Endothelial cell of umbilical vein (primary cell): ENCODE results near the gene CLDN16. TPM values are rescaled to one million over a fixed set of nuclear protein-coding genes. Genes with fewer than 3 reads are reported as not detected.

ENCODE experiments used
- BruUV-seq: library from RNA; stranded (reverse); fragments of 400-500 nt; replicated peaks from 2 replicates; lab custom pipeline; 2021; lab: Mats Ljungman, UMichigan
- CTCF ChIA-PET: fragments of 300-600, 350-600 bp; sonication (Branson Sonifier 250); formaldehyde crosslinking; loops from one replicate; lab custom pipeline; 2021; ENCODE audit warnings: antibody characterized with exemption, inconsistent platforms; lab: Charles Lee
- POLR2A ChIA-PET: fragments of 300-600, 350-600 bp; sonication (Branson Sonifier 250); formaldehyde crosslinking; loops from one replicate; lab custom pipeline; 2021; ENCODE audit warnings: antibody characterized with exemption, inconsistent platforms; lab: Charles Lee
- DNase-seq: peaks from one replicate; pipeline ENCODE4 v3.0.0-alpha.2; 2011; ENCODE audit warnings: low read depth, low spot score
- FAIRE-seq: peaks from 2 replicates; lab custom pipeline; 2011; peaks lifted over from hg19 to GRCh38; lab: Jason Lieb, UNC
- H2AFZ ChIP-seq: 2 replicates; pipeline ENCODE4 v1.6.0; 2012; ENCODE audit warnings: low read depth, low read length, control low read depth, inconsistent platforms
- H3K27ac ChIP-seq: 2 replicates; pipeline ENCODE4 v1.5.1; 2011; ENCODE audit warnings: low read depth, mild to moderate bottlenecking, control low read depth, low read length, moderate library complexity; ENCODE audit not compliant: insufficient read depth
- H3K27me3 ChIP-seq, 2 experiments: 2 replicates each; pipeline versions ENCODE4 v1.6.0 to v1.6.1; 2011; ENCODE audit warnings: low read length in 2 of 2, mixed read lengths in 1 of 2; ENCODE audit not compliant: control insufficient read depth in 2 of 2, insufficient read depth in 2 of 2
- H3K36me3 ChIP-seq, 2 experiments: 2 replicates in 1 of 2; 3 replicates in 1 of 2; pipeline ENCODE4 v1.5.1; 2011; ENCODE audit warnings: low read length in 2 of 2, mild to moderate bottlenecking in 1 of 2, moderate library complexity in 1 of 2; ENCODE audit not compliant: control insufficient read depth in 2 of 2, insufficient read depth in 2 of 2; ENCODE audit errors: extremely low read depth in 1 of 2
- H3K4me1 ChIP-seq: 3 replicates; pipeline ENCODE4 v1.5.1; 2011; ENCODE audit warnings: mild to moderate bottlenecking, low read length; ENCODE audit not compliant: control insufficient read depth, insufficient read depth; ENCODE audit errors: extremely low read depth
- H3K4me2 ChIP-seq: 2 replicates; pipeline ENCODE4 v1.6.1; 2011; ENCODE audit warnings: low read length, control low read depth, mixed read lengths; ENCODE audit not compliant: insufficient read depth
- H3K4me3 ChIP-seq, 3 experiments: fragments of 200-600 bp in 1 of 3; sonication (generic), shearing (Covaris generic) in 1 of 3; replicated peaks in 1 of 3; 2 replicates each; pipeline ENCODE4 v1.5.1; 2011 to 2016; ENCODE audit warnings: control low read depth in 3 of 3, low read length in 3 of 3, mild to moderate bottlenecking in 2 of 3, inconsistent platforms in 1 of 3, low read depth in 1 of 3, moderate library complexity in 1 of 3; ENCODE audit not compliant: insufficient read depth in 1 of 3
- H3K79me2 ChIP-seq: 2 replicates; pipeline ENCODE4 v1.6.0; 2012; ENCODE audit warnings: low read length, inconsistent platforms; ENCODE audit not compliant: control insufficient read depth, insufficient read depth
- H3K9ac ChIP-seq: replicated peaks from 2 replicates; pipeline ENCODE3; 2011; ENCODE audit warnings: low read length, control low read depth; ENCODE audit not compliant: insufficient read depth; ENCODE audit errors: extremely low read depth
- H3K9me1 ChIP-seq: replicated peaks from 3 replicates; pipeline ENCODE4 v1.6.0; 2011; ENCODE audit warnings: mild to moderate bottlenecking, low read length; ENCODE audit not compliant: control insufficient read depth, insufficient read depth; ENCODE audit errors: extremely low read depth
- H3K9me3 ChIP-seq: replicated peaks from 2 replicates; pipeline ENCODE4 v1.5.1; 2012; ENCODE audit warnings: low read length, inconsistent platforms; ENCODE audit not compliant: control insufficient read depth, insufficient read depth
- H4K20me1 ChIP-seq: replicated peaks from 2 replicates; pipeline ENCODE3; 2011; ENCODE audit warnings: mild to moderate bottlenecking, low read length; ENCODE audit not compliant: control insufficient read depth, insufficient read depth; ENCODE audit errors: extremely low read depth
- EZH2 ChIP-seq: IDR thresholded peaks from 2 replicates; pipeline ENCODE4 v1.6.1; 2012; ENCODE audit warnings: borderline replicate concordance, low read depth, mild to moderate bottlenecking, moderate library complexity, low read length, inconsistent platforms; ENCODE audit not compliant: severe bottlenecking
- FOS ChIP-seq: IDR thresholded peaks from 2 replicates; pipeline ENCODE4 v1.6.1; 2011; ENCODE audit warnings: mild to moderate bottlenecking, low read length, moderate library complexity, borderline replicate concordance; ENCODE audit not compliant: insufficient read depth
- GATA2 ChIP-seq: IDR thresholded peaks from 2 replicates; pipeline ENCODE4 v1.7.0; 2011; ENCODE audit warnings: low read depth, mild to moderate bottlenecking, moderate library complexity, mixed read lengths, low read length; ENCODE audit not compliant: insufficient read length, insufficient read depth
- JUN ChIP-seq: IDR thresholded peaks from 2 replicates; pipeline ENCODE4 v1.6.1; 2011; ENCODE audit warnings: borderline replicate concordance, low read depth; ENCODE audit not compliant: insufficient read length, insufficient read depth
- MAX ChIP-seq: IDR thresholded peaks from 2 replicates; pipeline ENCODE4 v1.6.1; 2011; ENCODE audit not compliant: insufficient read depth, insufficient read length
- MYC ChIP-seq: IDR thresholded peaks from one replicate; pipeline ENCODE4 v1.6.1; 2011; ENCODE audit warnings: mild to moderate bottlenecking, low read depth, low read length
- POLR2A ChIP-seq: IDR thresholded peaks from 2 replicates; pipeline ENCODE4 v1.6.1; 2012; ENCODE audit warnings: low read depth, mild to moderate bottlenecking, control low read depth, low read length
- POLR2AphosphoS5 ChIP-seq: IDR thresholded peaks from 2 replicates; pipeline ENCODE4 v1.6.1; 2012; ENCODE audit warnings: low read depth, mild to moderate bottlenecking, control low read depth, low read length, moderate library complexity; ENCODE audit not compliant: insufficient read depth
- dilution Hi-C: fragments of 300-500 bp; cut with MboI; formaldehyde crosslinking; loops from one replicate; pipeline ENCODE4 v1.15.0; 2019; ENCODE audit warnings: low sequenced_read_pairs; ENCODE audit not compliant: extremely low pct_ligation_motif_present
- intact Hi-C: fragments of 100-400 bp; cut with micrococcal nuclease; formaldehyde crosslinking; loops from one replicate; pipeline ENCODE4 v1.10.0; 2022
- polyA plus RNA-seq, 4 experiments: library from polyadenylated mRNA; depleted of rRNA in 3 of 4; stranded (reverse) in 3 of 4; unstranded in 1 of 4; fragments of >200 nt; gene quantifications; 2 replicates each; pipeline versions ENCODE4 v1.2.1 to v1.2.3, GENCODE V29; 2011 to 2012; ENCODE audit warnings: missing spikeins in 1 of 4
- total RNA-seq: library from RNA; stranded (reverse); gene quantifications from 2 replicates; pipeline ENCODE4 v1.2.3, GENCODE V29; 2021
- TF ChIP-seq, protein P1 (sequence below), 2 donors: IDR thresholded peaks; 1 replicate in 1 of 2; 2 replicates in 1 of 2; pipeline ENCODE4 v1.5.1; 2011; ENCODE audit warnings: low read length in 2 of 2, mild to moderate bottlenecking in 2 of 2, moderate library complexity in 2 of 2, control low read depth in 1 of 2, inconsistent platforms in 1 of 2, low read depth in 1 of 2; ENCODE audit not compliant: insufficient read depth in 1 of 2; ENCODE audit errors: extremely low read depth in 1 of 2

Gene CLDN16
- total and polyA plus RNA-seq, 2 donors (not counting 3 experiments of a cell fraction or from before 2014, with no cell fraction given) = 0.01 TPM; not detected in 1

DNA sequence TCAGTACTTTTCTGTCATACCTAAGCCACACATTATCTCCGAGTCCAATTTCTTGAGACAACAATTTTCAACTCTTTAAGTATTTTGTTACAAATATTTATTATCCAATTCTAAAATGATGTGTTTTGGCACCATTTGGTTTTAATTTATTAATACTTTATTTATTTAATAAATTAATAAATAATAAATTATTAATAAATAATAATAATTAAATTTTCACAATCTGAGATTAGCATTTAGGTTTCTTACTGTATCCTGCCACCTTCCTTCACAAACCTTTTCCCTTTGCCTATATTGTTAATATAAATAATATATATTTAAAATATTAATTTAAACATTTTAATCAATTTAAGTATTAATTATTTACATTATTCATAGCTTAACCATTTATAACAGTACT, 37.9 kb downstream of the CLDN16 start:
- FAIRE-seq = no peak
- intact Hi-C loops = loop anchor here (2.0 to 5.0 kb wide), 2 partner anchors 271 to 409 kb away; no protein-coding TSS in a partner anchor

DNA sequence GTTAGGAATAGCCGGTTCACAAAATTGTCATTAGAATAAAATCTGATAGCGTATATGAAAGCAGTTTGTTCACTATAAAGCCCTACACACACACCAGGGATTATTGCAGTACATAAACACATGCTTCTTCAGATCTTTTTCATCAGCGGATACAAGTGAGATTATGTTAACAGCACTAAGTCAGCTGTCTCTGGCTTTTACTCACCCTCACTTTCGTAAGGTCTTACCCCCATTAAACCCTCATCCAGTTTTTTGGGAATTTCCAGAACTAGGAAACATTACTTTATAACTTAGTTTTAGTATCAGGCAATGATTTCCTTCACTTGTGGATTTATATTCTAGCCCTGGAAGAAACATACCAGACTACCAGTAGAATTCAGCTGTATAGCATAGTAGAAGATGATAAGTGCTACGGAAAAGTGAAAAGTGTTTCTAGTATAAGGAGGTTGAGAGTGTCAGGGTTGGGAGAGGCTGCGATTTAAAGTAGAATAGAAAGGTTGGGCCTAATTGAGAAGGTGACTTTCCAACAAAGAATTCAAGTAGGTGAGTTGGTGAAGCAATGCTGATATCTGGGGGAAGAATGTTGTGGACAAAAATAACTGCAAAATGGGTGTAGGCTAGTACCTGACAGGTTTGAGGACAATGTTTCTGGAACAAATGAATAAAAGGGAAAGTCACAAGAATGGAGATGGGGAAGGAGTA, 39.0 kb downstream of the CLDN16 start:
- intact Hi-C loops = loop anchor here (5.0 kb wide), 1 partner anchor 270 kb away; no protein-coding TSS in a partner anchor
- no peaks in the 10 kb centered on the region for H3K9me3 ChIP-seq
- FAIRE-seq (no peak), DNase-seq (no peak)
- no peak overlapping the region for H3K9ac ChIP-seq
- H2AFZ ChIP-seq = no peak overlapping the region
- no TSS peak for BruUV-seq
- no peaks in the 10 kb centered on the region for H3K79me2 ChIP-seq
- H3K4me3 ChIP-seq = no peak overlapping the region
- H3K4me2 ChIP-seq = no peak overlapping the region
- dilution Hi-C loops = no loop called here
- peaks cover 0 to 2% of the 10 kb centered on the region in 2 experiments for H3K27me3 ChIP-seq
- no peaks in the 10 kb centered on the region for H3K4me1 ChIP-seq
- TF ChIP-seq POLR2A (no peak), EZH2 (no peak), FOS (no peak), MYC (no peak), GATA2 (no peak), MAX (no peak), POLR2AphosphoS5 (no peak), JUN (no peak)
- TF ChIP-seq, protein P1, sequence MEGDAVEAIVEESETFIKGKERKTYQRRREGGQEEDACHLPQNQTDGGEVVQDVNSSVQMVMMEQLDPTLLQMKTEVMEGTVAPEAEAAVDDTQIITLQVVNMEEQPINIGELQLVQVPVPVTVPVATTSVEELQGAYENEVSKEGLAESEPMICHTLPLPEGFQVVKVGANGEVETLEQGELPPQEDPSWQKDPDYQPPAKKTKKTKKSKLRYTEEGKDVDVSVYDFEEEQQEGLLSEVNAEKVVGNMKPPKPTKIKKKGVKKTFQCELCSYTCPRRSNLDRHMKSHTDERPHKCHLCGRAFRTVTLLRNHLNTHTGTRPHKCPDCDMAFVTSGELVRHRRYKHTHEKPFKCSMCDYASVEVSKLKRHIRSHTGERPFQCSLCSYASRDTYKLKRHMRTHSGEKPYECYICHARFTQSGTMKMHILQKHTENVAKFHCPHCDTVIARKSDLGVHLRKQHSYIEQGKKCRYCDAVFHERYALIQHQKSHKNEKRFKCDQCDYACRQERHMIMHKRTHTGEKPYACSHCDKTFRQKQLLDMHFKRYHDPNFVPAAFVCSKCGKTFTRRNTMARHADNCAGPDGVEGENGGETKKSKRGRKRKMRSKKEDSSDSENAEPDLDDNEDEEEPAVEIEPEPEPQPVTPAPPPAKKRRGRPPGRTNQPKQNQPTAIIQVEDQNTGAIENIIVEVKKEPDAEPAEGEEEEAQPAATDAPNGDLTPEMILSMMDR (IDR thresholded peaks at IDR 0.05; ENCODE audit: extremely low read depth in 1 of 2, insufficient read depth in 1 of 2, low read depth in 1 of 2, low read length in 2 of 2) = no peak
- H3K9me1 ChIP-seq = no peaks in the 10 kb centered on the region
- ChIA-PET CTCF (interaction anchor here (0.9 to 5.6 kb wide), 8 partner anchors 12 to 466 kb away, joined by 3 to 131 read pairs (median 22); partner anchors contain the start of genes CLDN1 and P3H2), POLR2A (no interaction called here)
- H4K20me1 ChIP-seq = no peaks in the 10 kb centered on the region
- H3K36me3 ChIP-seq = no peaks in the 10 kb centered on the region
- no peak overlapping the region for H3K27ac ChIP-seq

More for the DNA sequence above, 37.9 kb downstream of the CLDN16 start:
- TF ChIP-seq MAX = no peak
- no peak for TF ChIP-seq JUN
- TF ChIP-seq EZH2 = no peak
- TF ChIP-seq GATA2 = no peak
- no peak for TF ChIP-seq POLR2AphosphoS5
- H3K9ac ChIP-seq = no peak overlapping the region
- H3K36me3 ChIP-seq = no peaks in the 10 kb centered on the region
- peaks cover 0 to 2% of the 10 kb centered on the region in 2 experiments for H3K27me3 ChIP-seq
- no peaks in the 10 kb centered on the region for H3K79me2 ChIP-seq
- no peak overlapping the region for H3K4me2 ChIP-seq
- POLR2A ChIA-PET = no interaction called here
- no peaks in the 10 kb centered on the region for H3K9me1 ChIP-seq
- no peak for DNase-seq
- H3K4me1 ChIP-seq = no peaks in the 10 kb centered on the region
- no peak overlapping the region for H2AFZ ChIP-seq
- no peak overlapping the region for H3K27ac ChIP-seq
- no TSS peak for BruUV-seq
- no peaks in the 10 kb centered on the region for H4K20me1 ChIP-seq
- CTCF ChIA-PET = interaction anchor here (0.7 to 5.6 kb wide), 20 partner anchors 12 to 465 kb away, joined by 3 to 131 read pairs (median 7); partner anchors contain the start of genes CLDN1 and P3H2
- no peaks in the 10 kb centered on the region for H3K9me3 ChIP-seq
- dilution Hi-C loops = no loop called here
- no peak overlapping the region for H3K4me3 ChIP-seq
